ENCODE results near the gene SLC50A1.
A peak's percentile ranks its signal among the peaks of the same experiment; 100 is the strongest.
"Not testable (repeated sequence)": the region's sequence is repeated elsewhere in the genome, so short reads cannot be mapped to it uniquely, and the experiment has no call there.

The SLC50A1 gene

DNA sequence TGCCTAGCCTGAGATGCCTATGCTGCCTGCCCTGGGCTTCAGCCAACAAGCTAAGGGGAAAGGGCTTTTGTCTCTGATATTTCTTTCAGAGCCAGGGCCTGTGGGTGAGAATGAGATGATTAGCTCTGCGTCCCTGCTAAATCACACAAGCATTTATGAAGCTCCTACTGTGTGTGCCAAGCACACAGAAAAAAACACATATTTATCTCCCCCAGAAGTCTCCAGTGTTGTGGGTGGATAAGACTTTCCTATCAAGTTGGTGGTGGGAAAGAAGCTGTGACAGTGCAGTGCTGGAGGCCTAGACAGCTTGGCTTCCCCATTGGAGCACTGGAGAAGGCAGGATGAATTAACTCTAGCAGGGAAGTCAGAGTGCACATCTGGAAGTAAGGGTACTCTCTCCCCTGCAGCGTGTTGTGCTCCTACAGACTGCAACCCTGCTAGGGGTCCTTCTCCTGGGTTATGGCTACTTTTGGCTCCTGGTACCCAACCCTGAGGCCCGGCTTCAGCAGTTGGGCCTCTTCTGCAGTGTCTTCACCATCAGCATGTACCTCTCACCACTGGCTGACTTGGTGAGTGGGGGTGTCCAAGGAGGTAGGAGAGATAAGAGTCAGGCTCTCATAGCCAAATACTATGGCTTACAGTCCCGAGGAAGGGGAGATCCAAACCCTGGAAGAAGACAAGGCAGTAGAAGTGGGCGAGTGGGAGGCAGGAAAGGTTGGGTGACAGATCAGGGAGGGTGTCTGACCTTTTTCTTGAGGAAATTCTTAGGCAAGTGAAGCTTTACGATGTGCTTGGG lies 1.7 kb downstream of the SLC50A1 start:
- DNase-seq = no peak

DNA sequence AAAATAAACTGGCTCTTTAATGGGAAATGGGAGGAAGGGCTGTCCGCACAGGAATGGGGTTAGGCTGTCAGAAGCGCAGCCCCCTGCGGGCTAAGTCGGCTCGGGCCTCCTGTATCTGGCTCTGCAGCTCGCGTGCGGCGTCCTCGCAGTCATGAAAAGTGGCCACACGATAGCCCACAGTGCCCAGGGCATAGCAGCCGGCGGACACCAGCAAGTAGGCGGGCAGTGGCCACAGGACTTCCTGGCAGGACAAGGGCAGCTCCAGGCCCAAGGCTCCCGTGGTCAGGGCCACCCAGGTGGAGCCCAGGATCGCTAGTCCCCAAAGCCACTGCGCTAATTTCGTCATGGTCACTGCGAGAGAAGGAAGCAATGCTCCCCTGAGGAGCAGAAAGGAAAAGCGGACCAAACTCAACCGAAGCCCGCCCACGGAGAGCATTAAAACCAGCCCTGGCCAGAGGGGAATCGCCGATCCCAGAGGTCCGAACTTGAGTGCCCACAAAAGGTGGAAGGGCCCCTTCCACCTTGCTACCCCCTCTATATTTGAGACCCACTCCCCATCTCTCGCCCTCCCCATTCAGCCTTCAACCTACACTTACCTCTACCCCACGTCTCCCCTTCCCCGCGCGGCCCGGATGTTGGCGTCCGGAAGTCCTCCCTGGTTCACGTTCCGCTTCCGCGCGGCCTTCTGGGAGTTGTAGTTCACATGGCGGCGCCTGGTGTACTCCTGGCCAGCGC lies 4.4 kb downstream of the SLC50A1 start, which contains the start of gene DPM3:
Gene DPM3, minus strand, starts transcription at position 637 of the 735 bp plus-strand sequence. Its CDS starts 291 bp downstream, at position 346.
- peak; percentile 47 to 89 (median 82) for DNase-seq

DNA sequence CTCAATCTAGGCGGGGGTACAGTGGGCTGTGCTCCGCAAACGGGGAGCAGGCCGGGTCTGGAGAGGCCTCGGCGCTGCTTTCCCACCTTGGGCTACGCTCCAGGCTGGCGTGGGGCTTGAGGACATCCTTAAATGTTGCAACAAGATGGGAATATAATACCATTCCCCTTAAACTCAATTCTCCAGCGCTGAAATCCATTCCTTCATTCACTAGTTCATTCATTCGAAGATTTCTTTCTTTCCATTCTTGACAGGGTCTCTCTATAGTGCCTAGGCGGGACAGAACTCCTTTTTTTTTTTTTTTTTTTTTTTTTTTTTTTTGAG lies 4.9 kb downstream of the SLC50A1 start:
- DNase-seq = no peak

DNA sequence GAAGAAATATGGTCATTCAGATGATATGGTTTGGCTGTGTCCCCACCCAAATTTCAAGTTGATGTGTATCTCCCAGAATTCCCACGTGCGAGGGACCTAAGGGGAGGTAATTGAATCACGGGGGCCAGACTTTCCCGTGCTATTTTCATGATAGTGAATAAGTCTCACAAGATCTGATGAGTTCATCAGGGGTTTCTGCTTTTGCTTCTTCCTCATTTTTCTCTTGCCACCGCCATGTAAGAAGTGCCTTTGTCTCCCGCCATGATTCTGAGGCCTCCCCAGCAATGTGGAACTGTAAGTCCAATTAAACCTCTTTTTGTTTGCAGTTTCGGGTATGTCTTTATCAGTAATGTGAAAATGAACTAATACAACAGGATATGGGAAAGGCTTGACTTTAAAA lies 6.1 kb downstream of the SLC50A1 start:
- no peak for DNase-seq

DNA sequence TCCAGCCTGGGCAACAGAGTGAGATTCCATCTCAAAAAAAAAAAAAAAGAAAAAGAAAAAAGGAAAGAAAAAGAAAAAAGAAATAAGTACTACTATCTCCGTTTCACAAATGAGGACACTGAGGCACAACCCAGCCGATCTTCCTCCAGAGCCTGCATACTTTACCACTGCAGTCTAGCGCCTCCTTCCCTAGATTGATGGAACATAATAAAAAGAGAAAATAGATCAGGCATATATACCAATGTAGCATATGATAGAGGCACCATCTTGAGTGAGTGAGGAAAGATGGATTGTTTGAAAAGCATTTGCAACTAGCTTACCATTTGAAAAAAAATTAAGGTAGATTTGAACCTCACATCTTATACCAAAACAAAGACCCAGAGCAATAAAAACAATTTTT lies 9.8 kb downstream of the SLC50A1 start:
- DNase-seq = no peak

DNA sequence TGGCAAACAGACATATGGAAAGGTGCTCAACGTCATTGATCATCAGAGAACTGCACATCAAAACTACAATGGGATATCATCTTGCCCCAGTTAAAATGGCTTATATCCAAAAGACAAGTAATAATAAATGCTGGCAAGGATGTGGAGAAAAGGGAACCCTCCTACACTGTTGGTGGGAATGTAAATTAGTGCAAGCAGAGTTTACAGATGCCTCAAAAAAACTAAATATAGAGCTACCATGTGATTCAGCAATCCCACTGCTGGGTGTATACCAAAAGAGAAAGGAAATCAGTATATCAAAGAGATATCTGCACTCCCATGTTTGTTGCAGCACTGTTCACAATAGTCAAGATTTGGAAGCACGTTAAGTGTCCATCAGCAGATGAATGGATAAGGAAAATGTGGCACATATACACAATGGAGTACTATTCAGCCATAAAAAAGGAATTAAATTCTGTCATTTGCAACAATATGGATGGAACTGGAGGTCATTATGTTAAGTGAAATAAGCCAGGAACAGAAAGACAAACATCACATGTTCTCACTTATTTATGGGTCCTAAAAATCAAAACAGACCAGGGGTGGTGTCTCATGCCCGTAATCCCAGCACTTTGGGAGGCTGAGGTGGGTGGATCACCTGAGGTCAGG lies 20.5 kb downstream of the SLC50A1 start:
- not testable (repeated sequence) for DNase-seq

DNA sequence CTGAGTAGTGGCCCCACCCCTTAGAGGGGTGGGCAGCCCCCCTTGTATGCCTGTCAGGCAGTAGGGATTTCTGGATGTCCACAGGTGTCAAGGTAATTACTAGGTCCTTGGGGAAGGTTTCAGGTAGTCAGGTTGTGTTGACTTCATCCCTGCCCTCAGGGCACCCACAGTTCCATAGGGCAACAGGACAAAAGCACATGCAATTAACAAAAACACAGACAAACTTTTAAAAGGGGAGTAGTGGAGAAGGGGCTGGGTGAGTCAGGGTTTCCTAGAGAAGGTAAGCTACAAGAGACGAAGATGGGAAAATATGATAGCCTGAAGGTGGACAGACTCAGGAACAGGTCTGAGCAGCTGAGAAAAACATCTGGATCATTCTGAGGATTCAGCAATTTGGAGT lies 23.3 kb downstream of the SLC50A1 start:
- no peak for DNase-seq

DNA sequence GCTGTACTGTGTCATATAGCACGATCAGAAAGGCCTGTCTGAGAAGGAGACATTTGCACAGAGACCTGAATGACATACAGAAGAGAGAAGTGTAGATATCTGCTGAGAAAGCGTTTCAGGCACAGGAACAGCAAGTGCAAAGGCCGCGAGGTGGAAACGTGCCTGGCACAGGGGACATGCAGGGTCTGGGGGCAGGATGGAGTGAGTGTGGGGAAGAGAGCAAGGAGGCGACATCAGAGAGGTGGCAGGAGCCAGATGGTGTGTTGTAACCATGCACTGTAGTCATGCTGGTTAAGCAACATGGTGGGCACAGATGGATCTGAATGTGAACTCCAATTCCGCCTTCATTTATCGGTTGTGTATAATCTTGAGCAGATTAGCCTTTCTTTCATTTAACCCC lies 24.5 kb downstream of the SLC50A1 start:
- no peak for DNase-seq

DNA sequence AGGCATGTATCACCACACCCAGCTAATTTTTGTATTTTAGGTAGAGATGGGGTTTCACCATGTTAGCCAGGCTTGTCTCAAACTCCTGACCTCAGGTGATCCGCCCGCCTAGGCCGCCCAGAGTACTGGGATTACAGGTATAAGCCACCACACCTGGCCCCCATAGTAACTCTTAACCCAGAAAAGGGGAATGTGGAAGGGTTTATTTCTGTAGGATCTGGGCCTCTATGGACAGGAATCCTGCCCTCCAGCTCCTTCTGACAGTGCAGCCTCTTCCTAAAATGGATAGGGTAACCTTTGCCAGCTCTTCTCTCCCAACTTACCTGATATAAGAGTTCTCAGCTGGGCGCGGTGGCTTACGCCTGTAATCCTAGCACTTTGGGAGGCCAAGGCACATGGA lies 27.0 kb downstream of the SLC50A1 start:
- not testable (repeated sequence) for DNase-seq

DNA sequence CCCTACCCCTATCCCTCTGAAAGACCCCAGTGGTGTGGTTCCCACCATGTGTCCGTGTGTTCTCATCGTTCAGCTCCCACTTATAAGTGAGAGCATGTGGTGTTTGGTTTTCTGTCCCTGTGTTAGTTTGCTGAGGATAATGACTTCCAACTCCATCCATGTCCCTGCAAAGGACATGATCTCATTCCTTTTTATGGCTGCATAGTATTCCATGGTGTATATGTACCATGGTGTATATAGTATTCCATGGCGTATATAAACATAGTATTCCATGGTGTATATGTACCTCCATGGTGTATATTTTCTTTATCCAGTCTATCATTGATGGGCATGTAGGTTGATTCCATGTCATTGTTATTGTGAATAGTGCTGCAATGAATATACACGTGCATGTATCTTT lies 28.1 kb downstream of the SLC50A1 start:
- not testable (repeated sequence) for DNase-seq

DNA sequence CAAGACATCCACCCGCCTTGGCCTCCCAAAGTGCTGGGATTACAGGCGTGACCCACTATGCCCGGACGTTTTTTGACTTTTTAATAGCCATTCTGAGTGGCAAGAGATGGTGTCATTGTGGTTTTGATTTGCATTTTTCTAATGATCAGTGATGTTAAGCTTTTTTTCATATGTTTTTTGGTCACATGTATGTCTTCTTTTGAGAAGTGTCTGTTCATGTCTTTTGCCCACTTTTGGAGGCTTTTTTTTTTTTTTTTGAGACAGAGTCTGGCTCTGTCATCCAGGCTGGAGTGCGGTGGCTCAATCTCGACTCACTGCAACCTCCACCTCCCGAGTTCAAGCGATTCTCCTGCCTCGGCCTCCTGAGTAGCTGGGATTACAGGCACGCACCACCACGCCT lies 29.0 kb downstream of the SLC50A1 start:
- not testable (repeated sequence) for DNase-seq

DNA sequence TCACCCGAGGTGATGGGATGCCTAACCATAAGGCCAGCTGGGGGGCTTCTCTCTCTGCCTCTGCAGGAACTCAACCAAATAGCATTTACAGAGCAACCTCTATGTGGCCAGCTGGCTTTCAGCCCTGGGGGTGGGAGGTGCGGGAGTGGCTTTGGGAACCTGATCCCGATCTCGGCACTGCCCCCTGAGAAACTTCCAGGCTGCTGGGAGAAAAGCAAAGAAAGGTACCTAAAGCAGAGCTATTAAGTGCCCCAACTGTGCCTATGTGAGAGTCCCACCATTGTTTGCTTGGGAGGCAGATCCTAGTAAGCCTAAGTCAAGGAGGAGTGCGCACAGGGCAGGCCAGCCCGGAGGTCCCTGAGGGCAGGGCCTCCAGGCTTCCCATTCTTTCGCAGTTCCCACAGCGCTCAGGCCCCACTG lies 30.4 kb downstream of the SLC50A1 start:
- DNase-seq = no peak

DNA sequence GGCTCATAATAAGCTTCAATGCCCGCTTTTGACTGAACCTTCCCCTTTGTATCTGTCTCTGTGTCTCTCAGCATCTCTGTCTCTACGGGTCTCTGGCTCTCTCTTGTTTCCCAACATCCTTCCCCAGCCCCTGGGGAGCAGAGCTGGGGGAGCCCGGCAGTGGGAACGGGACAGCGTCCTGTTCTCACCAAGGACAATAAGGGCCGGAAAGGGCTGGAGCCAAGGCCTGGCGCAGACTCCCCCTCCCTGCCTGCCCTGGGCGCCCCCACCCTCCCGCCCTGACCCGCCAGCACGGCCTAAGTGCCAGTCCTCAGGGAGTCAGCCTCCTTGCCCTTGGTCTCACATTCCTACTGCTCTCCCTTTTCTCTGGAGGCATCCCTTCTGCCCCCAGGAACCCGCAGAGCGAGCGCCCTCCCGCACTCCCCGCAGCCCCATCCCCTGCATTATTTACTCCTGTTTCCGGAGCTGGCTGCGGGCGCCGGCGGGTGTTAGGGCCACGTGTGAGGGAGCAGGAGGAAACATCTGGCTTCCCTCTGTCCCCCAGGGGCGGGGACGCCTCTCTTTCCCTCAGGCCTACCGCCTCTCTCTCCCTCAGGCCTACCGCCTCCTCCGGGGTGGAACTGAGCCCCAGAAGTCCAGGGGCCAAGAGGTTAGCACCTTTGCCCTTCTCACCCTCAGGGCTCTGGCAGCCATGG lies 31.0 kb downstream of the SLC50A1 start:
- peak in 6 of 14 donors; percentile 21 to 57 (median 42) for DNase-seq

DNA sequence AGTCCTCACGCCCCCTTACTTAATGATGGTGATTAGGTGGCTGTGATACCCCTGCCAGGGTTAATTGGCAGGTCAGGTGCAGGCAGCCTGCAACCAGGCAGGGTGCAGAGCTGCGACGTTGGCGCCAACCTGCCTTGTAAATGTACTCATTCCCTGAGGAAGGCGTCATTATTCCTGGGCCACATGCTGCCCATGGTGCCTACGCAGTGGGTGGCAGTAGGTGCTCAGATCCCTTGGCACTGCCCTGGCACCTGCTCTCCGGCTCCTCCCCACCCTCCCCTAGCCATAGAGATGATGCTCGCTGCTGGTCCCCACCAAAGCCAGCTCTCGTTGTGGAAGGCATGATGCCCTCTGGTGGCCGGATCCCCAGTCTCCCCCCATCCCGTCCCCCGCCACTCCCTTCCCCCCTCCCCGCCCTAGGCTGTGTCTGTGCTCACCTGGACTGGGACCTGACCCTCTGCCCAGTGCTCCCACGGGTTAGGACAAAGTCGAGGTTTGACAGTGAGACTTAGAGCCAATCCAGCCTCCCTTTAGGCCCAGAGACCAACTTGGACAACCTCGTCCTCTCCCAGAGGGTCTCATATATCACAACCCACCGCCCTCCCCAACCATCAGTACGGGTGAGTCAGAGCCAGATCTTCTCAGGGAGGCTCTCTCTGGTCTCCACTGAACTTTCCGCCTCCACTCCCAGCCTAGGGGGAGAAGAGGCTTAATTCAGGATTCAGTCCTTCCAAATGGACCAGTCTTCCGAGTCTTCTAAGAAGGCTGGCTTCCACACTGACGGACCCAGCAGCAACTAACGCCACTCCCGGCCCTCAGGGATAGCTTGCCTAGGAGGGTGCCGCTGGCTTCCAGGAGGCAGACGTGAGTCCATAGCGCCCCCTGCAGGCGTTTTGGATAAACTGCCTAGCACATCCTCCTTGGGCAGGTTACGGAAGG lies 31.8 kb downstream of the SLC50A1 start:
- peak in 12 of 14 donors; percentile 45 to 86 (median 79) for DNase-seq

DNA sequence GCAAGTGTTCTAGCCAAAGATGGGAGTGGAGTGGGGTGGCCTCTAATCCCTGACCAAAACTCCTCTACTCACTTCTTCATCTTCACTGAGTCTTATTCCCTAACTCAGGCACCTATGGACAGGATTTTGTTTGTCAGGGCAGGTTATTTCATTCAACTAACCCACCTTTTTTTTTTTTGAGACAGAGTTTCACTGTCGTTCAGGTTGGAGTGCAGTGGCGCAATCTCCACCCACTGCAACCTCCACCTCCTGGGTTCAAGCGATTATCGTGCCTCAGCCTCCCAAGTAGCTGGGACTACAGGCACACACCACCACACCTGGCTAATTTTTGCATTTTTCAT lies 32.4 kb downstream of the SLC50A1 start:
- not testable (repeated sequence) for DNase-seq

DNA sequence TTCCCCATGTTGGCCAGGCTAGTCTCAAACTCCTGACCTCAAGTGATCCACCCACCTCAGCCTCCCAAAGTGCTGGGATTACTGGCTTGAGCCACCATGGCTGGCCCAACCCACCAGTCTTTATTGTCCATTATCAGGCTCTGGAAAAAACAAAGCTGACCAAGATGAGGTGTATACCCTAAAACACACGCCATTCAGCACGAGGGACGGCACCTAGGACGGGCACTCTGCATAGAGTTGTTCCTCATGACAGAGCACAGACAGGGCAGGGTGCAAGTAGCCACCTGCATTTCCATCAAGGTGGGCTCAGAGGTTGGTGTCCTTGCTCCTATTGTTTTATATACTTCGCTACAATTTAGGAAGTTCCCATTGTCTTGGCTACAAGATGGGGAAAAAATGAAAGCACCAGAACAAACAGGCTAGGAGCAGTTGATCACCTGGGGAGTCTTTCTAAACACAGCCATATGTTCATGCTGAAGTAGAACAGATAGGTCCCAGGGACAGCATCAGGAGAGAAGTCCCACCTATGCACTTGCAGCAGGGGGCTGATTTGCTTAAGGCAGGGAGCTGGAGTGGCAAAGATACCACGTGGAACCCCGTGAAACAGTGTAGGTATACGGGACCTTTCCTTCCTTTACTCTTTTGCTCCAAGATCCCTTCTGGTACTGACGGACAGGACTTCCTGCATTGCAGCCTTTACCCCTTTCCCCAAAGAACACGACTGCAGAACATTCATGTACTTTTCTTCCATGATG lies 33.0 kb downstream of the SLC50A1 start:
- no peak for DNase-seq

DNA sequence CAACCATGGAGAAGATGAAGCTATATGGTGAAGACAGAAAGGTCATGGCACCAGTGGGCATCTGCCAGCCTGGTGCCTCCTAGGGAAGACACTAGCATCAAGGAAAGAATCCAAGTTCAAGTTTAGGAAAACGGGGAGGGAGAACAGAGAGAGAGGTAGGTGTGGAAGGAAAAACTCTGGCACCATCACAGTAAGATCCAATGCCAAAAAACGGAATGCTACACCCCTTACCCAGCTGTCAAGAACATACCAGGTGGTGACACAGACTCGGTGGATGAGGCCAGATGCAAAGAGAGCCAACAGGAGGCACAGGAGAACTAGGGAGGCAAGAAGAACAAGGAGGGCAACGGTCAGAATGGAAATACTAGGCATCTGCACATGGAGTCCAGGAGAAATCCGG lies 33.9 kb downstream of the SLC50A1 start:
- DNase-seq = no peak

DNA sequence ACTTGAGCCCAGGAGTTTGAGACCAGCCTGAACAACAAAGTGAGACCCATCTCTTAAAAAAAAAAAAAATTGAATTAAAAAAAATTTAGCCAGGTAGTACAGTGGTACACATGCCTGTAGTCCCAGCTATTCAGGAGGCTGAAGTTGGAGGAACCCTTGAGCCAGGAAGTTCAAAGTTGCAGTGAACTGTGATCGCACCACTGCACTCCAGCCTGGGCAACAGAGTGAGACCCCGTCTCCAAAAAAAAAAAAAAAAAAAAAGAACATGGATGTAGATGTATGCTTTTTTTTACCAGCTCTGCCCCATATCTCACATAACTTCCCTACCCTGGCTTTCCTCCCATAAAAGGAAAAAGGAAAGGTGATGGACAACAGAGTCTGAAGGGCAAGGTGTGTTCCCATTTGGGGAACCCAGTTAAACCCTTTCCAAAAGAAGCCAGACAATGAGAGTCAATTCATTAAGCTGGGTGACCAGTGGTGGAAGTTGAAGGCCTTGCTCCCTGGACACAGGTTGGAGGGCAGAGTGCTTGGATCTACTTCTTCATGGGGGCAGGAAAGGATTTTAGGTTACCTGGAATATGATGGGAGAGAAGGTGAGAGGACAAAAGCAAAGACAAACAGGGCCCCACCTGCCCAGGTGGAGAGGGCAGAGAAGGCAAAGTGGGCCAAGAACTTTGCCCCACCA lies 34.6 kb downstream of the SLC50A1 start:
- DNase-seq = no peak

DNA sequence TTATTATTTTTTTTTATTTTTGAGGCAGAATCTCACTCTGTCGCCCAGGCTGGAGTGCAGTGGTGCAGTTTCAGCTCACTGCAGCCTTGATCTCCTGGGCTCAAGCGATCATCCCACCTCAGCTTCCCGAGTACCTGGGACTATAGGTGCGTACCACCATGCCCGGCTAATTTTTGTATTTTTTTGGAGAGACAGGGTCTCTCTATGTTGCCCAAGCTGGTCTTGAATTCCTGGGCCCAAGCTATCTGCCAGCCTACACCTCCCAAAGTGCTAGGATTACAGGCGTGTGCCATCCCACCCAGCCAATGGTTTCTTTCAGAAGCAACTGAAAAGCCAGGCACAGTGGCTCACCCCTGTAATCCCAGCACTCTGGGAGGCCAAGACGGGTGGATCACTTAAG lies 35.2 kb downstream of the SLC50A1 start:
- DNase-seq = no peak
